Measurements from ENCODE around the gene POMGNT1.
A peak's percentile ranks its signal among the peaks of the same experiment; 100 is the strongest.
"Not testable (repeated sequence)": the region's sequence is repeated elsewhere in the genome, so short reads cannot be mapped to it uniquely, and the experiment has no call there.

The POMGNT1 gene

DNA sequence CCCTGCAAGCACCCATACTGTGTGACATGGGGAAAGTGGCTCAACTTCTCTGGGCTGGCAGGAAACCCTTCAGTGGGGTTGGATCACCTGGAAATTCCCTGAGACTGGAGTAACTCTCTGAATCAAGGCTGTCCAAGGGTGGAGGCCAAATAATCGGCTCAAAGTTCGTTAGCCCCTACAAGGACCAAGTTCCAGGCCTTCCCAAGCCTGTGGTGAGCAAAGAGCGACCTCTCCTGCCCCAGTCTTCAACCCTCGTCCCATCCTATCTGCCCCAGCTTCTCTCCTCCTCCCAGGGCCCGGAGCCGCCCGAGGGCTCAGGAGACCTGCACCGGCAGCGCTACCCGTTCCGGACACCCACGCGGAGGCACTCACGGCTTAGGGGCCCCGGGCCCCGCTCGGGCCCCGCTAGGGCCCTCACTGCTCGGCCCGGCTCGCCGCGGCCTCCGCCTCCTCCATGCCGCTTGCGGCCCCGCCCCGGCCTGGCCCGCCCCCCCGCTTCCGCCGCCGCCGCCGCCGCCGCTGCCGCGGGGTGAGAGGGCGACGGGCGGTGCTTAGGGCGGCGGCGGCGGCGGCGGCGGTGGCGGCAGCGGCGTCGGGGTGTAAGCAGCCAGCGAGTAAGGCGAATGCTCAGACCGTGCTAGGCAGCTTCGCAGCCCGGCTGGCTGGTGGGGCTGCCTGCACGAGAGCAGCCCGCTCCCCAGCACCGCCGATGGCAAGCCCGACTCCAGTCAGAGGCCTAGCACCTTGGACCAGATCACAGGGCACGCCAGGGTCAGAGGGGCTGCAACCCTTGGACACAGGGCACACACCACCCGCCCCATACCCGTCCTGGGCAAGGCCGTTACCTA, at the start of gene POMGNT1:
Gene POMGNT1, minus strand, starts transcription at position 471 of the 848 bp plus-strand sequence. CDS start 613 bp downstream, outside the sequence.
- DNase-seq (ENCODE audit: low read depth in 2 of 2): peak; percentile 38 to 57

DNA sequence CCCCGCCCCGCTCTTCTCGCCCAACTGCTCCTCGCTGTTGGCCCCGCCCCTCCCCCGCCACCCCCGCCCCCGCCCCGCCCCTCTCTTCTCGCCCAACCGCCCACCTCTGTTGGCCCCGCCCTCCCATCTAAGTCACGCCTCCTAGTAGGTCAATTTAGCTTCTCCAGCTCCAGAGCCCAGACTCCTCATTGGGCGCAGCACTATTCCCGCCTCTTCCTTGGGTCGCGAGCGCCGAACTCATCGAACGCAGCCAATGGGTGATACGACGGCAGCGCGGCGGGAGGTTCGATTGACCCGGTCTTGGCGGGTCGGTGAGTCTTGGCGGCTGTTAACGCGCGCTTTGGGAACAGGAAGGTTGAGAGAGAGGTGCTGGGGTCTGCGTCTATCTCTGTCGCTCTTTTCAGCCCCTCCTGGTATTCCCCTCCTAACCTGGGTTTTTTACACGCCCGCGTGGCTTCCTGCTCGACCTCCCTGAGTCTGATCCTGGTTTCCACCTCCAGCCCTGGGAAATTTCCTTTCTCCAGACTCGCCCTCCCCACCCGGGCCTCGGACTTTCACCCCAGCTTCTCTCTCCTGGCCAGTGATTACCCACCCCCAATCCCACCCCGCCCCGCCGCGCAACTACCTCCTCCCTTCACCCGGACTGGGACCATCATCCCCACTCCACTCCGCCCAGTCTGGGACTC, 49.3 kb upstream of the POMGNT1 start, which contains the start of gene RAD54L:
Gene RAD54L, plus strand, starts transcription at position 328 of the 686 bp plus-strand sequence. CDS start 643 bp downstream, outside the sequence.
- DNase-seq (ENCODE audit: low read depth in 2 of 2): peak; percentile 89 to 94

DNA sequence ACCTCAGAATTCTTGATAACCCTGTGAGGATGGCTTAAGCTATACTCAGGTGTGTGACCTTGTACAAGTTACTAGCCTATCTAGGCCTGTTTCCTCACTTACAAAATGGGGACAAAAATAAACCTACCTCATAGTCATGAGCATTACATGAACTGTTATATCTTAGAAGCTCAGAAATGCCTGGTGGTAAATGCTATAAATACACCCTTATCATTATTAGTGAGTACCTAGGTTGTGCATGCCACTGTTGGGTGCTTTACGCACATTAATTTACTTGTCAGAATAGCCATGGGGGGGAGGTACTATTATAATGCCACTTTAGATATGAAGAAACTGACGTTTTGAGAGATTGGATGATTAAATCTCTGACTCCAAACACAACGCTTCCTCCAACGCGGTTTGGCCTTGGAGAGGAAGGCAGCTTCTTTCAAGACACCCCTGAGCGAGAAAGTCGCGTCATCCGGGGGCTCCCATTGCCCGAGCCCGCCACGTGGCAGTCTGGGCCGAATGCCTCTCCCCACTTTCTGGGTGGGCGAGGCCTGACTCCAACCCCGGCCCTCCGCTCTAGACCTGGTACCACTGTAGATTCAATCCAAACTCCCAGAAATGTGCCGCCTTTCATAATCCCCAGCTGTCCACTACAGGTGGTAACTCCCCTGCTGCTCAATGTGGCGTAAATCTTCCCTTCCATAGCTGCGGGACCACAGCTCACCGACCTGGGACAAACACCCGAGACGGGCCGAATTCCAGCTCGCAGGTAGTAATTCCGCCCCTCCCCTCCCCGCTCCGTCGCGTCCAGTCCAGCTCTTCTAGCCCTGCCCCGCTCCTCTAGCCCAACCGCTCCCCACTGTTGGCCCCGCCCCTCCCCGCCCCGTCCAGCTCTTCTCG, 48.6 kb upstream of the POMGNT1 start:
- DNase-seq (ENCODE audit: low read depth in 2 of 2): peak; percentile 38 to 41

DNA sequence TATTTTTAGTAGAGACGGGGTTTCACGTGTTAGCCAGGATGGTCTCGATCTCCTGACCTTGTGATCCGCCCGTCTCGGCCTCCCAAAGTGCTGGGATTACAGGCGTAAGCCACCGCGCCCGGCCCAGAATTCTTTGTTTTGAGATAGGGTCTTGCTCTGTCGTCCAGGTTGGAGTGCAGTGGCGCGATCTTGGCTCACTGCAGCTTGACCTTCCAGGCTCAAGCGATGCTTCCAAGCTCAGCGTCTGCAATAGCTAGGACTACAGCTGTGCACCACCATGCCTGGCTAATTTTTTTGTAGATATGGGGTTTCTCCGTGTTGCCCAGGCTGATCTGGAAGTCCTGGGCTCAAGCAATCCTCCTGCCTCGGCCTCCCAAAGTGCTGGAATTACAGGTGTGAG, 47.9 kb upstream of the POMGNT1 start:
- not testable (repeated sequence) for DNase-seq (ENCODE audit: low read depth in 2 of 2)

- DNase-seq (ENCODE audit: low read depth in 2 of 2): no peak
These were observed 46.6 kb upstream of the POMGNT1 start for GRCh38 chr1:46244656-46245371.

DNA sequence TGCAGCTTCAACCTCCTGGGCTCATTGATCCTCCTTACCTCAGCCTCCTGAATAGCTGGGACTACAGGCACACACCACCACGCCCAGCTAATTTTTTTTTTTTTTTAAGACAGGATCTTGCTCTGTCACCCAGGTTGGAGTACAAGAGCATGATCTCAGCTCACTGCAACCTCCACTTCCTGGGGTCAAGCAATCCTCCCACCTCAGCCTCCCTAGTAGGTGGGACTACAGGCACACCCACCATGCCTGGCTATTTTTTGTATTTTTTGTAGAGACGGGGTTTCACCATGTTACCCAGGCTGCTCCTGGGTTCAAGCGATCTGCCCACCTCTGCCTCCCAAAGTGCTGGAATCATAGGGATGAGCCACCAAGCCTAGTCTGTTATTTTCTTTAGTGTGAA, 45.6 kb upstream of the POMGNT1 start:
- DNase-seq (ENCODE audit: low read depth in 2 of 2): not testable (repeated sequence)

DNA sequence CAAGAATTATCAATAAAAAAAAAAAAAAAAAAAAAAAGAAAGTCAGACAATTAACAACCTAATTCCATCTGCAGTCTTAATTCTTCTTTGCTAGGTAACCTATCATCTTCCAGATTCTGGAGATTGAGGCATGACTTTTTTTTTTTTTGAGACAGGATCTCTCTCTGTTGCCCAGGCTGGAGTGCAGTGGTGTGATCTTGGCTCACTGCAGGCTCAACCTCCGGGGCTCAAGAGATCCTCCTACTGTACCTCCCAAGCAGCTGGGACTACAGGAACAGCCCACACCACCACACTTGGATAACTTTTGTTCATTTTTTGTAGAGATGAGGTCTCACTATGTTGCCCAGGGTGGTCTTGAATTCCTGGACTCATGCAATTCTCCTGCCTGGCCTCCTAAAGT, 44.7 kb upstream of the POMGNT1 start:
- DNase-seq (ENCODE audit: low read depth in 2 of 2): no peak

GRCh38 chr1:46241733-46242132, 43.5 kb upstream of the POMGNT1 start:
- not testable (repeated sequence) for DNase-seq (ENCODE audit: low read depth in 2 of 2)

GRCh38 chr1:46238865-46239264, 40.6 kb upstream of the POMGNT1 start:
- DNase-seq (ENCODE audit: low read depth in 2 of 2): not testable (repeated sequence)

DNA sequence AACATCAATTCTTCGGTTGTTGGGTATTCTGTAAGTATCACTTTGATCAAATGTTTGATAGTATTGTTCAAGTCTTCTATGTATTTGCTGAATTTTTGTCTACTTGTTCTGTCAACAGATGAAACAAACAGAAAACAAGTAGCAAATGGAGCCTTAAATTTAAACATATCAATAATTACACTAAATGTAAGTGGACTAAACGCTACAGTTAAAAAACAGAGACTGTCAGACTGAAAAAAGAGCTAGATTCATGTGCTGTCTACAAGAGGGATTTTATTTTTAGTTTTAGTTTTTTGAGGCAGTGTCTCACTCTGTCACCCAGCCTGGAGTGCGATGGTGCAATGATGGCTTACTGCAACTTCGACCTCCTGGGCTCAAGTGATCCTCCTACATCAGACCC, 38.6 kb upstream of the POMGNT1 start:
- DNase-seq (ENCODE audit: low read depth in 2 of 2): no peak

DNA sequence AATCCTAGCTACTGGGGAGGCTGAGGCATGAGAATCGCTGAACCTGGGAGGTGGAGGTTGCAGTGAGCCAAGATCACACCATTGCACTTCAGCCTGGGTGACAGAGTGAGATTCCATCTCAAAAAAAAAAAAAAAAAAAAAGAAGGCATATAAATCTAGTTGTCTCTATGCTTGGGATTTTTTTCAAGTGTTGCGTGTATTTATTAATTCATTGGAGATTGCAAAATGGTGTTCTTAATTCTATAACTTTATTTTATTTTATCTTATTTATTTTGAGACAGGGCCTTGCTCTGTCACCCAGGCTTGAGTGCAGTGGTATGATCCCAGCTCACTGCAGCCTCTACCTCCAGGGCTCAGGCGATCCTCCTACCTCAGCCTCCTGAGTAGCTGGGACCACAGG, 33.0 kb upstream of the POMGNT1 start:
- not testable (repeated sequence) for DNase-seq (ENCODE audit: low read depth in 2 of 2)

DNA sequence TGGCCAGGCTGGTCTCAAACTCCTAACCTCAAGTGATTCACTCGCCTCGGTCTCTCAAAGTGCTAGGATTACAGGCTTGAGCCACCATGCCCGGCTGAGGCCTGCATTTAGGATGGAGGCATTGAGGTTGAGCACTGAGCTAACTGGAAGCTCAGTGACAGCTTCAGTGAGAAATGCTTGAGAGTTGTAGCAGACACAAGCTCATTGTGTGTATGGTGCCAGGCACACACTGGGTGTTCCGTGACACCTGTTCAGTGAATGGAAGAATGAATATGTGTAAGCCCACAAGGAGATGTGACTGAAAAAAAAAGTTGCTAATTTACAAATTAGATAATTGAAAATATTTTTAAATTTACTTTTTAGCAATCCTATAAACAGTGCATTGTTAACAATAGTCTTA, 26.7 kb upstream of the POMGNT1 start:
- no peak for DNase-seq (ENCODE audit: low read depth in 2 of 2)

DNA sequence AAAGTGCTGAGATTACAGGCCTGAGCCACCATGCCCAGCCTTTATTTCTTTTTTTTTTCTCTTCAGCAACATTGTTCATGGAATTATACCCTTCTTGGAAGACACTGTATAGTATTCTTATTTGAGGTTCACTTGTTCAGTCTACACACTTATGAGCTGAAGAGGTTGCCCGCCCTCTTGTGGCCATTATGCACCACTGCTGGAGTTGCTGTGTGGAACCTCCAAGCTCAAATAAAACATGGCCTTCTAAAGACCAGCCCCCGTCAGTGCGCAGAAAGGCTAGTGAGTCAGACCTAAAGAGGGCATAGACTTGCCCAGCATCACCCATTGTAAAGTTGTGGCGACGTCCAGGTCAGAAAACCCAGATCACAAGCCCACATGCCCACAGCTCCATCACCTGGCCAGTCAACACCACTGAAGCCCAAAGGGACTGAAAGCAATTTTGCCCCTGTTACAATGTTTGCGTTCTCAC, 25.3 kb upstream of the POMGNT1 start:
- peak; percentile 18 to 31 for DNase-seq (ENCODE audit: low read depth in 2 of 2)

GRCh38 chr1:46223055-46223454, 24.8 kb upstream of the POMGNT1 start:
- not testable (repeated sequence) for DNase-seq (ENCODE audit: low read depth in 2 of 2)

GRCh38 chr1:46221749-46222148, 23.5 kb upstream of the POMGNT1 start:
- DNase-seq (ENCODE audit: low read depth in 2 of 2): no peak

DNA sequence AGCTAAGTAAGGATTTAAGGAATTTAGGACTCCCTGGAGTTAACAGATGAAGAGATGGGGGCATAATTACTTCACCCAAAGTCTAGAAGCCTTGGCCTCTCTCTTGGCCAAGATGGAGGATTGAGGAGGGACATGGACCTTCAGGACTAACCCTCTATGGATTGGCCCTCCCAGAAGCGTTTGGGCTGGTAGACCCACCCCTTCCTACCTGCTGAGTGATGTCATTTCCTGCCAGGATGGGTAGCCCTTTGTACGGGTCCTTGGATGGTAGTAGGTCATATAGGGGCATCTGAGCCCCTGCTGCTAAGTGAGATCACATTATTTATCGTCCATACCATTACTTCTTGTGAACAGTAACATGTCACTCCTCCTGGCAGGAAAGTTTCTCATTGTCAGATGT, 22.6 kb upstream of the POMGNT1 start:
- DNase-seq (ENCODE audit: low read depth in 2 of 2): no peak

- no peak for DNase-seq (ENCODE audit: low read depth in 2 of 2)
These were observed 21.6 kb upstream of the POMGNT1 start for GRCh38 chr1:46219551-46220520.

GRCh38 chr1:46218443-46218842, 20.2 kb upstream of the POMGNT1 start:
- DNase-seq (ENCODE audit: low read depth in 2 of 2): no peak

- no peak for DNase-seq (ENCODE audit: low read depth in 2 of 2)
These were observed 17.3 kb upstream of the POMGNT1 start for GRCh38 chr1:46215504-46215903.

GRCh38 chr1:46211051-46211450, 12.8 kb upstream of the POMGNT1 start:
- no peak for DNase-seq (ENCODE audit: low read depth in 2 of 2)
